ENCODE data around the gene SCAMP4. TPM values are rescaled to one million over a fixed set of nuclear protein-coding genes. Genes with fewer than 3 reads are reported as not detected.

The SCAMP4 gene
- total RNA-seq, 1 donor from 2014 or later = 322 TPM

GRCh38 chr19:1917146-1917545, 11.9 kb downstream of the SCAMP4 start:
- Histone ChIP-seq H3K27me3 (no peaks in the 10 kb centered on the region), H3K9me3 (no peaks in the 10 kb centered on the region), H3K4me1 (no peaks in the 10 kb centered on the region), H3K27ac (no peak overlapping the region), H3K4me3 (no peak overlapping the region), H3K36me3 (peaks cover 52 to 63% of the 10 kb centered on the region in 2 donors)
- no peak for TF ChIP-seq CTCF (IDR thresholded peaks at IDR 0.05)
- no peak for DNase-seq (ENCODE audit: low spot score in 2 of 2)
- intact Hi-C loops (cut with DNase I) = no loop called here

GRCh38 chr19:1917926-1918325, 12.7 kb downstream of the SCAMP4 start:
- intact Hi-C loops (cut with DNase I) = no loop called here
- Histone ChIP-seq H3K4me1 (no peaks in the 10 kb centered on the region), H3K4me3 (no peak overlapping the region), H3K36me3 (peaks cover 44 to 60% of the 10 kb centered on the region in 2 donors), H3K27ac (no peak overlapping the region), H3K9me3 (no peaks in the 10 kb centered on the region), H3K27me3 (no peaks in the 10 kb centered on the region)
- no peak for DNase-seq (ENCODE audit: low spot score in 2 of 2)
- no peak for TF ChIP-seq CTCF (IDR thresholded peaks at IDR 0.05)

GRCh38 chr19:1918975-1919374, 13.8 kb downstream of the SCAMP4 start:
- no peak for DNase-seq (ENCODE audit: low spot score in 2 of 2)
- intact Hi-C loops (cut with DNase I) = no loop called here
- Histone ChIP-seq H3K27ac (no peak overlapping the region), H3K9me3 (no peaks in the 10 kb centered on the region), H3K4me3 (no peak overlapping the region), H3K4me1 (no peaks in the 10 kb centered on the region), H3K36me3 (peaks cover 35 to 55% of the 10 kb centered on the region in 2 donors), H3K27me3 (no peaks in the 10 kb centered on the region)
- no peak for TF ChIP-seq CTCF (IDR thresholded peaks at IDR 0.05)

GRCh38 chr19:1920644-1921043, 15.4 kb downstream of the SCAMP4 start:
- no peaks in the 10 kb centered on the region for H3K27me3 ChIP-seq
- H3K4me1 ChIP-seq = no peaks in the 10 kb centered on the region
- H3K36me3 ChIP-seq = peaks cover 38 to 67% of the 10 kb centered on the region in 2 donors
- intact Hi-C loops (cut with DNase I) = no loop called here
- H3K4me3 ChIP-seq = no peak overlapping the region
- DNase-seq (ENCODE audit: low spot score in 2 of 2) = no peak
- H3K9me3 ChIP-seq = no peaks in the 10 kb centered on the region
- no peak overlapping the region for H3K27ac ChIP-seq
- no peak for TF ChIP-seq CTCF (IDR thresholded peaks at IDR 0.05)

GRCh38 chr19:1921326-1921725, 16.1 kb downstream of the SCAMP4 start:
- H3K27me3 ChIP-seq = no peaks in the 10 kb centered on the region
- H3K9me3 ChIP-seq = no peaks in the 10 kb centered on the region
- H3K27ac ChIP-seq = no peak overlapping the region
- intact Hi-C loops (cut with DNase I) = no loop called here
- no peak overlapping the region for H3K4me3 ChIP-seq
- no peaks in the 10 kb centered on the region for H3K4me1 ChIP-seq
- DNase-seq (ENCODE audit: low spot score in 2 of 2) = no peak
- peaks cover 38 to 68% of the 10 kb centered on the region in 2 donors for H3K36me3 ChIP-seq
- no peak for TF ChIP-seq CTCF (IDR thresholded peaks at IDR 0.05)

GRCh38 chr19:1921825-1922224, 16.6 kb downstream of the SCAMP4 start:
- Histone ChIP-seq H3K36me3 (peaks cover 38 to 68% of the 10 kb centered on the region in 2 donors), H3K27me3 (no peaks in the 10 kb centered on the region), H3K4me3 (no peak overlapping the region), H3K4me1 (no peaks in the 10 kb centered on the region), H3K9me3 (no peaks in the 10 kb centered on the region), H3K27ac (no peak overlapping the region)
- intact Hi-C loops (cut with DNase I) = no loop called here
- no peak for TF ChIP-seq CTCF (IDR thresholded peaks at IDR 0.05)
- DNase-seq (ENCODE audit: low spot score in 2 of 2) = no peak
